ENCODE measurements around the gene WNT6. TPM values are rescaled to one million over a fixed set of nuclear protein-coding genes. Genes with fewer than 3 reads are reported as not detected.

Gene WNT6
- total RNA-seq, 1 experiment from 2014 or later = 1.4 TPM

GRCh38 chr2:218871345-218872302, 12.0 kb downstream of the WNT6 start (continued):
- TF ChIP-seq CTCF (IDR thresholded peaks at IDR 0.05 in 2 of 3, conservative IDR thresholded peaks at IDR 0.05 in 1 of 3; ENCODE audit: borderline replicate concordance in 1 of 3, insufficient read depth in 1 of 3, low read depth in 2 of 3, low read length in 2 of 3) (no peak), EGR1 (IDR thresholded peaks at IDR 0.05; ENCODE audit: low read depth) (no peak), SRF (IDR thresholded peaks at IDR 0.05; ENCODE audit: low read depth) (no peak), SIN3A (IDR thresholded peaks at IDR 0.05; ENCODE audit: low read depth) (no peak)

GRCh38 chr2:218872645-218873358, 13.2 kb downstream of the WNT6 start:
- Histone ChIP-seq H4K20me1 (ENCODE audit: insufficient read depth) (no peaks in the 10 kb centered on the region), H3K79me2 (ENCODE audit: insufficient read depth, low read length) (no peaks in the 10 kb centered on the region), H3K4me3 (replicated peaks in 1 of 2; ENCODE audit: low read depth in 1 of 2, low read length in 2 of 2) (no peak overlapping the region), H3K36me3 (ENCODE audit: control insufficient read depth in 1 of 2, insufficient read depth in 2 of 2, low read length in 2 of 2) (no peaks in the 10 kb centered on the region), H3K4me1 (ENCODE audit: control insufficient read depth in 1 of 2, insufficient read depth in 2 of 2, low read length in 2 of 2) (peaks cover 0 to 5% of the 10 kb centered on the region in 2 experiments; a peak in 2 of 4 replicates), H3K27ac (ENCODE audit: low read depth, low read length) (no peak overlapping the region), H3K4me2 (ENCODE audit: low read length) (no peak overlapping the region), H3K9me3 (ENCODE audit: control insufficient read depth in 1 of 2, insufficient read depth in 1 of 2, low read depth in 1 of 2, low read length in 2 of 2) (no peaks in the 10 kb centered on the region), H3K9ac (ENCODE audit: low read length) (no peak overlapping the region), H2AFZ (ENCODE audit: low read depth, low read length, poor library complexity, severe bottlenecking) (no peak overlapping the region), H3K9me2 (ENCODE audit: insufficient read depth) (no peaks in the 10 kb centered on the region), H3K27me3 (ENCODE audit: insufficient read depth, low read length) (no peaks in the 10 kb centered on the region)
- CTCF ChIA-PET = interaction anchor here (15.1 kb wide), 1 partner anchor 22 kb away, joined by 278 read pairs; no protein-coding TSS in a partner anchor
- BruUV-seq (replicated peaks) = no TSS peak
- DNase-seq (ENCODE audit: low read depth, low spot score) (no peak), ATAC-seq (no peak)
- no peak for TF ChIP-seq POLR2A (IDR thresholded peaks at IDR 0.05; ENCODE audit: borderline replicate concordance, extremely low read depth, insufficient read depth, insufficient read length)
- TF ChIP-seq REST (IDR thresholded peaks at IDR 0.05; ENCODE audit: low read depth) = no peak
- TF ChIP-seq MAX (IDR thresholded peaks at IDR 0.05) = no peak
- TF ChIP-seq EGR1 (IDR thresholded peaks at IDR 0.05; ENCODE audit: low read depth) = no peak
- POLR2A ChIA-PET = no interaction called here
- RAD21 ChIA-PET (ENCODE audit: low non-redundant PET in 1 of 2, low total read pairs in 2 of 2, uncharacterized antibody in 2 of 2, unreplicated experiment in 2 of 2) = no interaction called here
- intact Hi-C loops (cut with micrococcal nuclease) = no loop called here

All from HCT116 (cell line).